ENCODE results near the gene HCN1.

GRCh38 chr5:45643056-45643455, 53.1 kb downstream of the HCN1 start:
- TF ChIP-seq EZH2 (IDR thresholded peaks at IDR 0.05; ENCODE audit: borderline replicate concordance, low read depth, low read length, poor library complexity, severe bottlenecking), result no peak
- TF ChIP-seq, protein P1, sequence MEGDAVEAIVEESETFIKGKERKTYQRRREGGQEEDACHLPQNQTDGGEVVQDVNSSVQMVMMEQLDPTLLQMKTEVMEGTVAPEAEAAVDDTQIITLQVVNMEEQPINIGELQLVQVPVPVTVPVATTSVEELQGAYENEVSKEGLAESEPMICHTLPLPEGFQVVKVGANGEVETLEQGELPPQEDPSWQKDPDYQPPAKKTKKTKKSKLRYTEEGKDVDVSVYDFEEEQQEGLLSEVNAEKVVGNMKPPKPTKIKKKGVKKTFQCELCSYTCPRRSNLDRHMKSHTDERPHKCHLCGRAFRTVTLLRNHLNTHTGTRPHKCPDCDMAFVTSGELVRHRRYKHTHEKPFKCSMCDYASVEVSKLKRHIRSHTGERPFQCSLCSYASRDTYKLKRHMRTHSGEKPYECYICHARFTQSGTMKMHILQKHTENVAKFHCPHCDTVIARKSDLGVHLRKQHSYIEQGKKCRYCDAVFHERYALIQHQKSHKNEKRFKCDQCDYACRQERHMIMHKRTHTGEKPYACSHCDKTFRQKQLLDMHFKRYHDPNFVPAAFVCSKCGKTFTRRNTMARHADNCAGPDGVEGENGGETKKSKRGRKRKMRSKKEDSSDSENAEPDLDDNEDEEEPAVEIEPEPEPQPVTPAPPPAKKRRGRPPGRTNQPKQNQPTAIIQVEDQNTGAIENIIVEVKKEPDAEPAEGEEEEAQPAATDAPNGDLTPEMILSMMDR (conservative IDR thresholded peaks at IDR 0.05; ENCODE audit: low read depth, low read length), result no peak

Data from A673 (cell line).